ENCODE results near the gene GALNT7.

GALNT7 gene

GRCh38 chr4:173301518-173302201 is 133.0 kb downstream of the GALNT7 start:
- no peak for DNase-seq
- TF ChIP-seq CTCF (IDR thresholded peaks at IDR 0.05; ENCODE audit: low read depth, low read length) = peak; percentile 49
- no peak overlapping the region for H3K4me3 ChIP-seq (ENCODE audit: low read depth, low read length)
- H3K27me3 ChIP-seq (ENCODE audit: insufficient read depth, low read depth, severe bottlenecking) = no peaks in the 10 kb centered on the region
- no peaks in the 10 kb centered on the region for H3K36me3 ChIP-seq
- no peaks in the 10 kb centered on the region for H3K9me3 ChIP-seq (ENCODE audit: severe bottlenecking)
- H3K27ac ChIP-seq = no peak overlapping the region

- Histone ChIP-seq H3K9me3 (ENCODE audit: severe bottlenecking) (no peaks in the 10 kb centered on the region), H3K27me3 (ENCODE audit: insufficient read depth, low read depth, severe bottlenecking) (no peaks in the 10 kb centered on the region), H3K4me3 (ENCODE audit: low read depth, low read length) (no peak overlapping the region), H3K36me3 (no peaks in the 10 kb centered on the region), H3K27ac (no peak overlapping the region)
- no peak for TF ChIP-seq CTCF (IDR thresholded peaks at IDR 0.05; ENCODE audit: low read depth, low read length)
- DNase-seq = no peak
Observed at GRCh38 chr4:173307778-173308177, 139.2 kb downstream of the GALNT7 start.

- no peak for DNase-seq
- Histone ChIP-seq H3K36me3 (peaks cover 4% of the 10 kb centered on the region), H3K9me3 (ENCODE audit: severe bottlenecking) (no peaks in the 10 kb centered on the region), H3K27ac (no peak overlapping the region), H3K27me3 (ENCODE audit: insufficient read depth, low read depth, severe bottlenecking) (no peaks in the 10 kb centered on the region), H3K4me3 (ENCODE audit: low read depth, low read length) (no peak overlapping the region)
- no peak for TF ChIP-seq CTCF (IDR thresholded peaks at IDR 0.05; ENCODE audit: low read depth, low read length)
Observed at GRCh38 chr4:173311368-173311767, 142.8 kb downstream of the GALNT7 start.

- Histone ChIP-seq H3K27ac (no peak overlapping the region), H3K9me3 (ENCODE audit: severe bottlenecking) (no peaks in the 10 kb centered on the region), H3K4me3 (ENCODE audit: low read depth, low read length) (no peak overlapping the region), H3K27me3 (ENCODE audit: insufficient read depth, low read depth, severe bottlenecking) (no peaks in the 10 kb centered on the region), H3K36me3 (peaks cover 4% of the 10 kb centered on the region)
- DNase-seq = no peak
- no peak for TF ChIP-seq CTCF (IDR thresholded peaks at IDR 0.05; ENCODE audit: low read depth, low read length)
Observed at GRCh38 chr4:173314715-173315114, 146.1 kb downstream of the GALNT7 start.

GRCh38 chr4:173316060-173316459 is 147.4 kb downstream of the GALNT7 start:
- no peak for TF ChIP-seq CTCF (IDR thresholded peaks at IDR 0.05; ENCODE audit: low read depth, low read length)
- Histone ChIP-seq H3K4me3 (ENCODE audit: low read depth, low read length) (no peak overlapping the region), H3K27me3 (ENCODE audit: insufficient read depth, low read depth, severe bottlenecking) (no peaks in the 10 kb centered on the region), H3K36me3 (peaks cover 4% of the 10 kb centered on the region), H3K9me3 (ENCODE audit: severe bottlenecking) (no peaks in the 10 kb centered on the region), H3K27ac (no peak overlapping the region)
- DNase-seq = no peak

GRCh38 chr4:173317004-173317403 is 148.4 kb downstream of the GALNT7 start:
- DNase-seq = peak; percentile 43
- peak; percentile 47 for TF ChIP-seq CTCF (IDR thresholded peaks at IDR 0.05; ENCODE audit: low read depth, low read length)
- Histone ChIP-seq H3K4me3 (ENCODE audit: low read depth, low read length) (no peak overlapping the region), H3K27me3 (ENCODE audit: insufficient read depth, low read depth, severe bottlenecking) (no peaks in the 10 kb centered on the region), H3K9me3 (ENCODE audit: severe bottlenecking) (no peaks in the 10 kb centered on the region), H3K36me3 (peaks cover 4% of the 10 kb centered on the region), H3K27ac (no peak overlapping the region)
